ENCODE data around the gene AANAT.
"Not testable (repeated sequence)": the region's sequence is repeated elsewhere in the genome, so short reads cannot be mapped to it uniquely, and the experiment has no call there.

The AANAT gene

GRCh38 chr17:76506408-76507345 lies 39.3 kb downstream of the AANAT start:
- peak; percentile 76 to 80 for DNase-seq (ENCODE audit: low read depth in 2 of 2)

- DNase-seq (ENCODE audit: low read depth in 2 of 2) = not testable (repeated sequence)
These were observed 41.2 kb downstream of the AANAT start for GRCh38 chr17:76508472-76509063.

- DNase-seq (ENCODE audit: low read depth in 2 of 2) = no peak
These were observed 43.4 kb downstream of the AANAT start for GRCh38 chr17:76510831-76511244.

GRCh38 chr17:76511668-76512365 lies 44.4 kb downstream of the AANAT start:
- DNase-seq (ENCODE audit: low read depth in 2 of 2) = no peak

GRCh38 chr17:76512366-76513305 lies 45.2 kb downstream of the AANAT start:
- no peak for DNase-seq (ENCODE audit: low read depth in 2 of 2)

GRCh38 chr17:76513306-76513692 lies 45.9 kb downstream of the AANAT start:
- no peak for DNase-seq (ENCODE audit: low read depth in 2 of 2)

- not testable (repeated sequence) for DNase-seq (ENCODE audit: low read depth in 2 of 2)
These were observed 47.0 kb downstream of the AANAT start for GRCh38 chr17:76514355-76514754.

- DNase-seq (ENCODE audit: low read depth in 2 of 2) = peak; percentile 69 to 79
These were observed 48.0 kb downstream of the AANAT start for GRCh38 chr17:76515274-76515949.

- DNase-seq (ENCODE audit: low read depth in 2 of 2) = no peak
These were observed 50.2 kb downstream of the AANAT start for GRCh38 chr17:76517638-76518038.

GRCh38 chr17:76519048-76519966 lies 51.9 kb downstream of the AANAT start:
- no peak for DNase-seq (ENCODE audit: low read depth in 2 of 2)

Measured in stimulated activated CD8-positive, alpha-beta memory T cell treated with anti-CD3 and anti-CD28 coated beads, Interleukin-7, amount 100 ng/mL, for 4 hours (primary cell).